ENCODE results near the gene DDRGK1.
"Not testable (repeated sequence)": the region's sequence is repeated elsewhere in the genome, so short reads cannot be mapped to it uniquely, and the experiment has no call there.

The DDRGK1 gene

DNA sequence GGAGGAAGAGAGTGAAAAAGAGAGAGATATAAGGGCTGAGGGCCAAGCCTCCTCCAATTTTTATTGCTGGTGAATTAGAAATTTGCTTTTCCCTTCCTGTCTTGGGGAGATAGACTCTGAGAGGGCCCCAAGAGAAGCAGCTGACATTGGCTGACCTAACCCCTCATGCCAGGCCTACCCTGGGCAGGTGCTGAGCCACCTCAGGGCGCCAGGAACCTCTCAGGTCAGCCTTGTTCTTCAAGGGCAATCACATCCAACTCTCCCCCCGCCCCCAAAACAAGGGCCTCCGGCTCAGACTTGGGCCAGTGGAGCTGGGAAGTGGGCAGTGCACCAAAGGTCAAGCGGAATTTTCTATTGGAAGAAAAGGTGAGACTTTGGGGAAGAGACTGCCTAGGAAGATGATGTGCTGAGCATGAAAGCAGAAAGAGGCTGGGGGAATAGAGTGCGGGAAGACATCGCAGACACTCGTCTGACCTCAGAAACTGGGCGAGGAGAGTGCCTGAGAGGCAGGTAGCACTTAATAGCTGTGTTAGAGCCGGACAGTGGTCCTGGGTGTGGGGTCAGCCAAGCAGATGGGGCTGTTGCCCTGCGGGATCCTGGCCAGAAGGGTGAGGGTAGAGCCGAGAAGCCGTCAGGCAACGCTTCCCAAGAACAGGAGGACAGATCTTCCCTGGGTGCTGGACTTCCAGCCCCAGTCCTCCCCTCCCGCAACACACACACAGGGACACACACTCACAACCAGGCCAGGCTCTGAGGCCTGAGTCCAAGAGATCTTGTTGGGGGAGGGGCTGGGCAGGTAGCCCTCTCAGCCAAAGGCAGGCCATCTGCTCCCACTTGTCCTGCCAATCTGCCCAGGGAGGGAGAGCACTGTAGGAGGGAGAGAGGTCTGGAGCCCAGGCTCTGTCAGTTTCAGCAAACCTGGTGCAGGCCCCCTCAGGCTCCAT is 41.1 kb downstream of the DDRGK1 start:
- DNase-seq: peak; percentile 57

DNA sequence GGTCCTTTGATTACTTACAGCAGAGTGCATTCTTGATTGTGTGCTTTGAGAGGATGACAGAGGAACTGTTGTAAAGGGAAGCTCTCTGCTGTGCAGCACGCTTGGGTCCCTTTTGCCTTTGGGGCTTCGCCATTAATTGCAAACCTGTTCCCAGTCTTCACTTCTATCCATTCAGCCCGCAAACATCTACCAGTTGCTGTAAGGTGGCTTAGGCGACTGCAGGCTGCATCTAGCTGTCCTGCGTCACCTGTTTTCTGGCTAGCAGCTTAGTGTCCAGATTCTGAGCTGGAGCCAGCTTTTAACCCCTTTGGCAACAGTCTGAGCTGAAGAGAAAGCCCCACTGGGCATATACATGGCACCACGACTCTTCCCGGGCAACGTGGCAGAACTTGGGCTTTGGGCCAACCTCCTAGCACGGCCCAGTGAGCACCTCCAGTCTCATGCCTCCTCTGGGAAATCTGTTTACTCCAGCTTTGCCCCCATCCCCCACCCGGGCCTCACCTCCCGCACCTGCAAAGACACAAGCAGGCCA is 42.3 kb downstream of the DDRGK1 start:
- DNase-seq: peak; percentile 99

GRCh38 chr20:3161316-3162079 is 43.0 kb downstream of the DDRGK1 start:
- DNase-seq: no peak

GRCh38 chr20:3160418-3160817 is 44.1 kb downstream of the DDRGK1 start:
- DNase-seq: no peak

DNA sequence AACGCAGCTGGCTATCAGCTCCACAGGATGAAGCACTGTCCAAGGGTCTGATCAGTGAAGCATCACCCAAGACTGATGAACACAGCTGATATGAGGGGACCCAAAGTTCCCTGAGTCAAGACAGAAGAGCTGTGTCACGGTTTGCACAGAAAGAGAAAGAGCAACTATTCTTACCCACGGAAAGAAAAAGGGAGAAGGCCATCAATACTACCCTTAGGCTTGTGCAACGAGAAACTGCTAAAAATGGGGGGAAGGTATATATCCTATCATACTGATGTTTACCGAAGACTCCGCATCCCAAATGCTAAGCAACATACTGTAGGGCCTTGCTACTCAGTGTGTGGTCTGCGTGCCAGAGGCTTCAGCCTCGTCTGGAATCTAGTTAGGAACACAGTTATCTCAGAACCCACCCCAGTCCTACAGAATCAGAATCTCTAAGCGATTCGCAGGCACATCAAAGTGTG is 45.5 kb downstream of the DDRGK1 start:
- DNase-seq: no peak

GRCh38 chr20:3157817-3158216 is 46.7 kb downstream of the DDRGK1 start:
- no peak for DNase-seq

GRCh38 chr20:3156811-3157619 is 47.5 kb downstream of the DDRGK1 start:
- DNase-seq: no peak

GRCh38 chr20:3152057-3152644 is 52.3 kb downstream of the DDRGK1 start:
- DNase-seq: not testable (repeated sequence)

DNA sequence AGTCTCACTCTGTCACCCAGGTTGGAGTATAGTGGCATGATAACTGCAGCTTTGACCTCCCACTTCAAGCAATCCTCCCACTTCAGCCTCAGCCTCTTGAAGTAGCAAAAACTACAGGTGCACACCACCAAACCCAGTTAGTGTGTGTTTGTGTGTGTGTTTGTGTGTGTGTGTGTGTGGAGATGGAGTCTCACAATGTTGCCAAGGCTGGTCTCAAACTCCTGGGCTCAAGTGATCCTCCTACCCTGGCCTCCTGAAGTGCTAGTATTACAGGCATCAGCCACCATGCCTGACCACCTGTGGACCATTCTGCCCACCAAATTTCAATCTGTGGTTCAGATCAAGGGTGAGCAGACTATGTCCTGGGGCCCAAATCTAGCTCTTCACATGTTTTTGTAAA is 53.6 kb downstream of the DDRGK1 start:
- no peak for DNase-seq

DNA sequence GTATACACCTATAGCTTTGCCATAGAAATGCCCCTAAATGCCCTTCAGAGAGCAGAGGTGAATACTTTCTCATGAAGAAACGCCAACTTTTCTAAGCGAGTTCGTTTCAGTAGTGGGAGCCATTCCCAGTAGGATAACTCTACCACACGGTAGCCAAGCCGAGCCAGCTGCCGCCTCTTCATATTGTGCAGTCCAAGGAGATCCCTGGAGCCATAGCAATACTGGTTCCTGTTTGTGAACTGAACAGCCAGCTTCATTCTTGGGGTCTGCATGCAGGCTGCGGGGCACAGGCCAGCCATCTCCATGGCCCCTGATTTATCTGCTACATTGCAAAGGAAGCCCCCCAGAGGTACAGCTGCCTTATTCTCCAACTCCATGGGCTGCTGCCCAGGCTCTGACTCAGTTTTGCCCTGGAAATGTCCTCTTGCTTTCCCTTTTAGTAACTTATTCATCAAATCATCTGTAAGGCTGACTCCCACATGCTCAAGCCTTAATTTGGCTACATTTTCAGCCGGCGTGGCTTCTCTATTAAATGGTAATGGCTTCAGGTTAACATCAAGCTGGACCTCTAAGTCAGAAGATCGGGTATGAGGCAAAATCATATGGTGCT is 57.6 kb downstream of the DDRGK1 start:
- no peak for DNase-seq

DNA sequence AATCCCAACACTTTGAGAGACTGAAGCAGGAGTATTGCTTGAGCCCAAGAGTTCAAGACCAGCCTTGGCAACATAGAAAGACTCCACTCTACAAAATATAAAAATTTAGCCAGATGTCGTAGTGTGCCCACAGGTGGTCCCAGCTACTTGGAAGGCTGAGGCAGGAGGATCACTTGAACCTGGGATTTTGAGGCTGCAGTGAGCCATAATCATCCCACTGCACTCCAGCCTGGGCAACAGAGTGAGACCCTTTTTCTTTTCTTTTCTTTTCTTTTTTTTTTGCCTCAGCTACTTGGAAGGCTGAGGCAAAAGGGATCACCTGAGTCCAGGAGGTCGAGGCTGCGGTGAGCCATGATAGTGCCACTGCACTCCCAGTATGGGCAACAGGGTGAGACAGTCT is 62.7 kb downstream of the DDRGK1 start:
- no peak for DNase-seq

All from NCI-H2171 treated with DMSO at 0.1 percent for 48 hours (cell line).